HepG2 (cell line): Measurements from ENCODE around the gene COQ6. TPM values are rescaled to one million over a fixed set of nuclear protein-coding genes. Genes with fewer than 3 reads are reported as not detected.
"Not testable (repeated sequence)": the region's sequence is repeated elsewhere in the genome, so short reads cannot be mapped to it uniquely, and the experiment has no call there.

Experiments used
- ATAC-seq: fragments of 200-7000 bp; cut with Tn5 transposase; 3 replicates; pipeline ENCODE4 v1.9.1; 2020; ENCODE audit warnings: mild to moderate bottlenecking, moderate library complexity
- BruUV-seq: library from RNA; stranded (reverse); fragments of 400-500 nt; replicated peaks from 2 replicates; lab custom pipeline; 2021; lab: Mats Ljungman, UMichigan
- CTCF ChIA-PET: fragments of 300-600 bp; formaldehyde crosslinking; extraction: SDS; loops from one replicate; lab custom pipeline; 2021; ENCODE audit warnings: low total read pairs, inconsistent platforms, low intra/inter-chr PET ratio; lab: Yijun Ruan, JAX
- POLR2A ChIA-PET: fragments of 350-600 bp; sonication (Branson Sonifier 250); formaldehyde crosslinking; loops from one replicate; lab custom pipeline; 2020; ENCODE audit warnings: antibody characterized with exemption, inconsistent platforms; lab: Yijun Ruan, JAX
- DNase-seq: peaks from one replicate; pipeline ENCODE4 v3.0.0-alpha.2; 2015; ENCODE audit warnings: low spot score
- FAIRE-seq: peaks from 3 replicates; lab custom pipeline; 2011; peaks lifted over from hg19 to GRCh38; lab: Jason Lieb, UNC
- H2AFZ ChIP-seq: one replicate; pipeline ENCODE4 v1.6.1; 2011; ENCODE audit warnings: low read length, inconsistent platforms
- H3K27ac ChIP-seq: fragments of 300-600 bp; 3 replicates; pipeline ENCODE4 v1.8.0; 2011; ENCODE audit warnings: mixed run types, mild to moderate bottlenecking, mixed read lengths, low read length, inconsistent platforms; ENCODE audit not compliant: insufficient read depth; ENCODE audit errors: extremely low read length
- H3K27me3 ChIP-seq, 2 experiments: fragments of 200-600 bp in 1 of 2; 2 replicates in 1 of 2; 3 replicates in 1 of 2; pipeline versions ENCODE4 v1.6.0 to v1.8.0; 2011; ENCODE audit warnings: low read length in 2 of 2, mild to moderate bottlenecking in 2 of 2, moderate library complexity in 2 of 2, inconsistent platforms in 1 of 2; ENCODE audit not compliant: insufficient read depth in 2 of 2, control insufficient read depth in 1 of 2
- H3K36me3 ChIP-seq, 2 experiments: fragments of 200-600 bp in 1 of 2; replicated peaks in 1 of 2; 2 replicates in 1 of 2; 3 replicates in 1 of 2; pipeline versions ENCODE4 v1.5.1 to v1.8.0; 2011; ENCODE audit warnings: low read length in 2 of 2, inconsistent platforms in 1 of 2; ENCODE audit not compliant: insufficient read depth in 2 of 2, control insufficient read depth in 1 of 2
- H3K4me1 ChIP-seq: 2 replicates; pipeline ENCODE4 v1.5.1; 2012; ENCODE audit warnings: low read length, inconsistent platforms; ENCODE audit not compliant: insufficient read depth
- H3K4me2 ChIP-seq: 2 replicates; pipeline ENCODE4 v1.6.0; 2011; ENCODE audit warnings: low read depth, low read length, inconsistent platforms
- H3K4me3 ChIP-seq, 3 experiments: fragments of 200-600 bp in 1 of 3; sonication (generic), shearing (Covaris generic) in 1 of 3; replicated peaks in 1 of 3; 2 replicates each; pipeline ENCODE4 v1.5.1; 2011 to 2016; ENCODE audit warnings: low read length in 3 of 3, inconsistent platforms in 2 of 3, low read depth in 2 of 3, mild to moderate bottlenecking in 2 of 3, control low read depth in 1 of 3, mixed read lengths in 1 of 3; ENCODE audit not compliant: insufficient read depth in 1 of 3
- H3K79me2 ChIP-seq: one replicate; pipeline ENCODE4 v1.6.1; 2011; ENCODE audit warnings: low read length, inconsistent platforms; ENCODE audit not compliant: insufficient read depth
- H3K9ac ChIP-seq: 2 replicates; pipeline ENCODE4 v1.6.0; 2011; ENCODE audit warnings: mild to moderate bottlenecking, low read depth, low read length, inconsistent platforms; ENCODE audit not compliant: insufficient read depth
- H3K9me3 ChIP-seq: 2 replicates; pipeline ENCODE4 v1.5.1; 2012; ENCODE audit warnings: mild to moderate bottlenecking, low read length
- H4K20me1 ChIP-seq: 2 replicates; pipeline ENCODE4 v1.6.0; 2011; ENCODE audit warnings: inconsistent platforms, mild to moderate bottlenecking, low read length, moderate library complexity; ENCODE audit not compliant: insufficient read depth
- HNRNPH1 ChIP-seq: fragments of 200-400 bp; formaldehyde crosslinking; optimal IDR thresholded peaks from 2 replicates; pipeline ENCODE3; 2017; ENCODE audit warnings: mild to moderate bottlenecking, low read depth, low read length
- MAFK ChIP-seq, 2 experiments: IDR thresholded peaks in 1 of 2; conservative IDR thresholded peaks in 1 of 2; 2 replicates each; pipeline ENCODE4 v1.6.1; 2011; ENCODE audit warnings: improper control_type of control experiment in 2 of 2, low read length in 2 of 2
- SRSF9 ChIP-seq: fragments of 200-400 bp; formaldehyde crosslinking; IDR thresholded peaks from 2 replicates; pipeline ENCODE4 v1.6.1; 2018; ENCODE audit warnings: borderline replicate concordance, mild to moderate bottlenecking, low read depth, low read length; ENCODE audit not compliant: insufficient read depth, poor library complexity, severe bottlenecking
- ZNF207 ChIP-seq: fragments of 450-650 bp; IDR thresholded peaks from 2 replicates; pipeline ENCODE4 v1.6.1; 2016; ENCODE audit warnings: antibody characterized with exemption, borderline replicate concordance
- ZNF75D ChIP-seq: sonication (generic); formaldehyde crosslinking; IDR thresholded peaks from 2 replicates; pipeline ENCODE4 v1.8.1; 2023; ENCODE audit warnings: missing genetic modification reagents, mild to moderate bottlenecking, borderline replicate concordance
- ZSCAN21 ChIP-seq: sonication (generic); formaldehyde crosslinking; IDR thresholded peaks from 2 replicates; pipeline ENCODE4 v1.8.0; 2022; ENCODE audit warnings: mild to moderate bottlenecking, missing genetic modification reagents, moderate library complexity, borderline replicate concordance
- WGBS: methylation state at CpG from one replicate; pipeline ENCODE4 v1.1.6; 2017; ENCODE audit warnings: low lambda C conversion rate; 5-methylcytosine and 5-hydroxymethylcytosine counted together
- in situ Hi-C: cut with HindIII; loops from 2 replicates; pipeline ENCODE4 v1.10.0; 2017; ENCODE audit warnings: low pct_unique_long_range_greater_than_20kb; ENCODE audit not compliant: extremely low pct_ligation_motif_present
- intact Hi-C: fragments of 100-400 bp; cut with micrococcal nuclease; formaldehyde crosslinking; loops from one replicate; pipeline ENCODE4 v1.10.0; 2022; ENCODE audit not compliant: unreplicated experiment
- polyA plus RNA-seq, 8 experiments: library from polyadenylated mRNA; depleted of rRNA in 3 of 8; stranded (reverse) in 7 of 8; unstranded in 1 of 8; fragments of >200 nt; fragmentation: Illumina TruSeq in 4 of 8; extraction: Trizol in 4 of 8; gene quantifications; 2 replicates each; pipeline versions ENCODE4 v1.2.1 to v1.2.3, GENCODE V29; 2011 to 2016; ENCODE audit warnings: low read depth in 4 of 8, missing spikeins in 1 of 8, mixed read lengths in 1 of 8; ENCODE audit not compliant: insufficient read depth in 1 of 8
- total RNA-seq, 5 experiments: library from RNA; depleted of rRNA; stranded (reverse); fragments of >200 nt; fragmentation: Illumina TruSeq; extraction: Trizol; gene quantifications; 2 replicates each; pipeline ENCODE4 v1.2.3, GENCODE V29; 2016; ENCODE audit warnings: low read depth in 1 of 5
- TF ChIP-seq, protein P1 (sequence below): IDR thresholded peaks from 2 replicates; pipeline ENCODE4 v1.6.1; 2016; ENCODE audit warnings: mild to moderate bottlenecking
- TF ChIP-seq, protein P2 (sequence below): sonication (generic); formaldehyde crosslinking; IDR thresholded peaks from 2 replicates; pipeline ENCODE4 v1.9.0; 2022; ENCODE audit warnings: missing genetic modification reagents, mild to moderate bottlenecking, borderline replicate concordance

Gene COQ6
- total and polyA plus RNA-seq, 2 of the 13 experiments (the other 11 are each of a cell fraction or from before 2014, with no cell fraction given), result 18.9 to 34.7 TPM

DNA sequence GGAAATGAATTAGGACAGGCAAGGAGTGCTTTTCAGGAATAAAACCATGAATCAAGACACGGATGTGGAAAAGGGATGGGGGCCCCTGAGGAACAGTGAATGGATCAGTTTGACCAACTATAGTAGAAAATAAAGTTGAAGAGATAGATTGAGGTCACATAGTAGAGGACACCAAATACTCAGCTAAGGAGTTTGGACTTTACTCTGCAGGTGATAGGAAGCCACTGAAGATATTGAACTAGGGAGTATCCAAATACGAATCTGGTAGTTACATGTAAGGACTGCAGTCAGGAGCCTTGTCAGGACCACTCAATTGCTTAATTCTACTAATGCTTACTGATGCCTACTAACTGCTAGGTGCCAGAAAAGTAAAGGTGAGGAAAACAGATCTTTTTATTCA lies 48.6 kb downstream of the COQ6 start (continued):
- no peak for TF ChIP-seq SRSF9
- TF ChIP-seq, protein P1, sequence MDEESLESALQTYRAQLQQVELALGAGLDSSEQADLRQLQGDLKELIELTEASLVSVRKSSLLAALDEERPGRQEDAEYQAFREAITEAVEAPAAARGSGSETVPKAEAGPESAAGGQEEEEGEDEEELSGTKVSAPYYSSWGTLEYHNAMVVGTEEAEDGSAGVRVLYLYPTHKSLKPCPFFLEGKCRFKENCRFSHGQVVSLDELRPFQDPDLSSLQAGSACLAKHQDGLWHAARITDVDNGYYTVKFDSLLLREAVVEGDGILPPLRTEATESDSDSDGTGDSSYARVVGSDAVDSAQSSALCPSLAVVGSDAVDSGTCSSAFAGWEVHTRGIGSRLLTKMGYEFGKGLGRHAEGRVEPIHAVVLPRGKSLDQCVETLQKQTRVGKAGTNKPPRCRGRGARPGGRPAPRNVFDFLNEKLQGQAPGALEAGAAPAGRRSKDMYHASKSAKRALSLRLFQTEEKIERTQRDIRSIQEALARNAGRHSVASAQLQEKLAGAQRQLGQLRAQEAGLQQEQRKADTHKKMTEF (CRISPR knock-in tag), result no peak
- no peak for TF ChIP-seq ZNF207
- TF ChIP-seq ZSCAN21, result no peak
- no peak for TF ChIP-seq ZNF75D (CRISPR knock-in tag)
- no peak for TF ChIP-seq HNRNPH1
- TF ChIP-seq, protein P2, sequence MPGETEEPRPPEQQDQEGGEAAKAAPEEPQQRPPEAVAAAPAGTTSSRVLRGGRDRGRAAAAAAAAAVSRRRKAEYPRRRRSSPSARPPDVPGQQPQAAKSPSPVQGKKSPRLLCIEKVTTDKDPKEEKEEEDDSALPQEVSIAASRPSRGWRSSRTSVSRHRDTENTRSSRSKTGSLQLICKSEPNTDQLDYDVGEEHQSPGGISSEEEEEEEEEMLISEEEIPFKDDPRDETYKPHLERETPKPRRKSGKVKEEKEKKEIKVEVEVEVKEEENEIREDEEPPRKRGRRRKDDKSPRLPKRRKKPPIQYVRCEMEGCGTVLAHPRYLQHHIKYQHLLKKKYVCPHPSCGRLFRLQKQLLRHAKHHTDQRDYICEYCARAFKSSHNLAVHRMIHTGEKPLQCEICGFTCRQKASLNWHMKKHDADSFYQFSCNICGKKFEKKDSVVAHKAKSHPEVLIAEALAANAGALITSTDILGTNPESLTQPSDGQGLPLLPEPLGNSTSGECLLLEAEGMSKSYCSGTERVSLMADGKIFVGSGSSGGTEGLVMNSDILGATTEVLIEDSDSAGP, result no peak

DNA sequence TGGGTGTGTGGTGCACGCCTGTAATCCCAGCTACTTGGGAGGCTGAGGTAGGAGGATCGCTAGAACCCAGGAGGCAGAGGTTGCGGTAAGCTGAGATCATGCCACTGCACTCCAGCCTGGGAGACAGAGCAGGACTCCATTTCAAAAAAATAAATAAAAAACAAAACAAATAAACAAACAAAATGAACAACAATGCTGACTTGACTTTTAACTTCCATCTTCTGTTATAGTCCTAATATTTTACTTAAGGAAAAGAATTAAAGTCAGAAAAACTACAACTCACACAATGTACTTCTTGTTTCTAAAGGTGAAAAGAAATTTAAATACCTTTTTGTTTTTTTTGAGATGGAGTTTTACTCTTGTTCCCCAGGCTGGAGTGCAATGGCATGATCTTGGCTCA lies 55.6 kb downstream of the COQ6 start:
- peak; percentile 2 to 32; a peak in 1 of 4 replicates for TF ChIP-seq MAFK (conservative IDR thresholded peaks at IDR 0.05 in 1 of 2, IDR thresholded peaks at IDR 0.05 in 1 of 2; ENCODE audit: low read length in 2 of 2)
- ATAC-seq, BruUV-seq, CTCF ChIA-PET, H3K27ac ChIP-seq, H3K4me1 ChIP-seq, H4K20me1 ChIP-seq, H3K4me3 ChIP-seq, H2AFZ ChIP-seq, FAIRE-seq, H3K27me3 ChIP-seq, in situ Hi-C loops, H3K9ac ChIP-seq, intact Hi-C loops, H3K79me2 ChIP-seq, H3K4me2 ChIP-seq, H3K9me3 ChIP-seq, DNase-seq: not testable (repeated sequence)
- H3K36me3 ChIP-seq, result peaks cover 7 to 23% of the 10 kb centered on the region in 2 experiments; a peak in 4 of 5 replicates
- WGBS, result 96% methylated on average over 3 of the region's 3 CpGs
- POLR2A ChIA-PET, result interaction anchor here (3.0 kb wide), 1 partner anchor 9 kb away, joined by 15 read pairs; no protein-coding TSS in a partner anchor
